ENCODE measurements around the gene AK1.
A peak's percentile ranks its signal among the peaks of the same experiment; 100 is the strongest.

The AK1 gene

DNA sequence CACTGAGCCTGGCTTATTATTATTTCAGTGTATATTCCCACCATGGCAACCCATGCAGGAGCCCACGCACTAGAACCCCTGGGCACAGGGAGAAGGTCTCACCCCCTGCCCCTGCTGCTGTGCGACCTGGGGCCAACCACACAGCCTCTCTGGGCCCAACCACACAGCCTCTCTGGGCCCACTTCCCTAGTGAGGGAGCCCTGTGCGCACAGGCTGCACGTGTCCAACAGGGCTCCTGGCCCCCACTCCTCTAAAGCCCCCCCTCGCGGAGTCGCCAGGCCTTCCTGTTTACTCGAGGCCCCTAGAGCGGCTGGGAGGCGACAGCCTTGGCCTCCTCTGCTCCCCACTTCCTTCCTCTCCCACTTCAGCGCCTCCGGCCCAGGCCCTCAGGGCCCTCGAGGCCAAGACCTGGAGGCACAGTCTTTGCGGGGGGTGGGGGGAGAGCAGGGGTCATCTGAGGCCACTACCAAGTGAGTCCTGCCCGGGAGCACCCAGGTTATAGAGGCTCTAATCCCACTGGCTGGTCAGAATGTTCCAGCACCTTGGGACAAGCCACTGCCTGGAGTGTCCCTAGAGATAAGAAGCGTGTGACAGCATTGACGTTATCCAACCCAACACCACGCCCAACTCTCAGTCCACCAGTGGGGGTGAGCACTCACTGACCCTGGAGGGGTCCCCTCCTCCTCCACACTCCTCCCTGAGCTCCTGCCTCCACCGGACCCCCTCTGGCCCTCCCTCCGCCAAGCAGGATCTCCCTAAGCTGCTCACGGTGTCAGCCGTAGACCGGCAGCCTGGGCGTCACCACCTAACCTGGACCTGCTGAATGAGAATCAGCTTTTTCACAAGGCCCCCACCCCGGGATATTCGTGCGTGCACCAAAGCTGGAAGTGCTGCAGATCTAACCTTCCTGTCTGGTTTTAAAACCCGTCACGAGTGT, 15.1 kb downstream of the AK1 start:
- Histone ChIP-seq H3K27me3 (no peaks in the 10 kb centered on the region), H3K36me3 (peaks cover 3% of the 10 kb centered on the region; the same call in 1 of the 2 replicates), H3K9me3 (no peaks in the 10 kb centered on the region), H3K4me1 (peaks cover 23% of the 10 kb centered on the region), H3K4me3 (ENCODE audit: low read depth, low read length) (no peak overlapping the region)
- TF ChIP-seq, protein P1, sequence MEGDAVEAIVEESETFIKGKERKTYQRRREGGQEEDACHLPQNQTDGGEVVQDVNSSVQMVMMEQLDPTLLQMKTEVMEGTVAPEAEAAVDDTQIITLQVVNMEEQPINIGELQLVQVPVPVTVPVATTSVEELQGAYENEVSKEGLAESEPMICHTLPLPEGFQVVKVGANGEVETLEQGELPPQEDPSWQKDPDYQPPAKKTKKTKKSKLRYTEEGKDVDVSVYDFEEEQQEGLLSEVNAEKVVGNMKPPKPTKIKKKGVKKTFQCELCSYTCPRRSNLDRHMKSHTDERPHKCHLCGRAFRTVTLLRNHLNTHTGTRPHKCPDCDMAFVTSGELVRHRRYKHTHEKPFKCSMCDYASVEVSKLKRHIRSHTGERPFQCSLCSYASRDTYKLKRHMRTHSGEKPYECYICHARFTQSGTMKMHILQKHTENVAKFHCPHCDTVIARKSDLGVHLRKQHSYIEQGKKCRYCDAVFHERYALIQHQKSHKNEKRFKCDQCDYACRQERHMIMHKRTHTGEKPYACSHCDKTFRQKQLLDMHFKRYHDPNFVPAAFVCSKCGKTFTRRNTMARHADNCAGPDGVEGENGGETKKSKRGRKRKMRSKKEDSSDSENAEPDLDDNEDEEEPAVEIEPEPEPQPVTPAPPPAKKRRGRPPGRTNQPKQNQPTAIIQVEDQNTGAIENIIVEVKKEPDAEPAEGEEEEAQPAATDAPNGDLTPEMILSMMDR (IDR thresholded peaks at IDR 0.05; ENCODE audit: low read depth, low read length), result no peak
- DNase-seq, result no peak

DNA sequence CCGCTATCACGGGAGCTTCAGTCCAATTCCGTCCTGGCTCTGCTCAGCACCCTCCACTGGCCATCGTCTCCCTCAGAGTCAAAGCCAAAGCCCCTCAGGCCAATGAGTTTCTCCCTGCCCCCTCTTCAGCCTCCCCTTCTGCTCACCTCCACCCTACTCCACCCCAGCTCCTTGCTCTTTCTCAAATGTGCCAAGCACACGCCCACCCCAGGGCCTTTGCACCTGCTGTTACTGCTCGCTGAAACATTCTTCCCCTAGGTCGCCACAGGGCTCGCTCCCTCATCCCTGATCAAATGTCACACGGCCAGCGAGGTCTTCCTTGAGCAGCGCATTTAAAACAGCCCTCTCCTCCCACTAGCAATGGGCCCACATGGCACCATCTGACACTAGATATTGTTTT, 16.7 kb downstream of the AK1 start:
- Histone ChIP-seq H3K4me3 (ENCODE audit: low read depth, low read length) (no peak overlapping the region), H3K36me3 (peaks cover under 1% of the 10 kb centered on the region; the same call in 1 of the 2 replicates), H3K27me3 (no peaks in the 10 kb centered on the region), H3K9me3 (no peaks in the 10 kb centered on the region), H3K4me1 (peaks cover 20% of the 10 kb centered on the region)
- DNase-seq, result no peak
- TF ChIP-seq, protein P1 (IDR thresholded peaks at IDR 0.05; ENCODE audit: low read depth, low read length), result no peak

DNA sequence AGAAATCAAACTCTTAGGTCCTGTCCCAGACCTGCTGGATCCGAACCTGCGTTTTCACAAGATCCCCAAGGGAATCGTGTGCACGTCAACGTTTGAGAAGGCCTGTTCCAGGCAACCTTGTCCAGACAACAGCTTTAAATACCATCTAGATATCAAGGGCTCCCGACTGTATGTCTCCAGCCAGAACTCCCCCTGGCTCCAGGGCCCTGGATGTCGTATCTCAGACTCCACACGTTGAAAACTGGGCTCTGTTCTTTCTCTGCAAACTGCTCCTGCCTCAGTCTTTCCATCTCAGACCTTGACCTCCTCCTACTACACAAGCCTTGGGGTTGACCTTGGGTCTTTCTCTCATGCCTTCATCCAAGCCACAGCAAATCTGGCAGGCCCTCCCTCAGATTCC, 17.2 kb downstream of the AK1 start:
- no peak overlapping the region for H3K4me3 ChIP-seq (ENCODE audit: low read depth, low read length)
- H3K27me3 ChIP-seq, result no peaks in the 10 kb centered on the region
- peaks cover 17% of the 10 kb centered on the region for H3K4me1 ChIP-seq
- DNase-seq, result peak; percentile 45
- H3K36me3 ChIP-seq, result no peaks in the 10 kb centered on the region
- H3K9me3 ChIP-seq, result no peaks in the 10 kb centered on the region
- TF ChIP-seq, protein P1 (IDR thresholded peaks at IDR 0.05; ENCODE audit: low read depth, low read length), result no peak

DNA sequence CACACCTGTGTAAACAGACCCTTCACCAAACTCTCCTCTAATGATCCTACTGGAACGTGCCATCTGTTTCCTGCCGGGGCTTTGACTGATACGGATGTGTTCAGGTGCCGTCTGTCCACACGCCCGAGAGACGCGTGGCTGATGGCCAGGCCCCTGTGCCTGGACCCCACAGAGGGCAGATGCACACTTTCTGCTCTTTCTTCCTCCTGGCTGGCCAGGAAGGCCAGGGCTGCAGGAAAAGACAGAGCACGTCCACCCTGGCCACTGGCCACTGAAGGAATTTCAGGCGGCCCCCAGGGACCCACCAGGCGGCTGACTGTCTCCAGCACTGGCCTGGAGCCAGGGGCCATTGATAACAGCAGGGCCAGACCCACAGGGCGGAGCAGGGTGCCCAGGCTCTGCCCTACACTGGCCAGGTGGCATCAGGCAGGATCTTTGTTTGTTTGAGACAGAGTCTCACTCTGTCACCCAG, 19.4 kb downstream of the AK1 start:
- Histone ChIP-seq H3K27me3 (no peaks in the 10 kb centered on the region), H3K4me3 (ENCODE audit: low read depth, low read length) (no peak overlapping the region), H3K36me3 (no peaks in the 10 kb centered on the region), H3K9me3 (no peaks in the 10 kb centered on the region), H3K4me1 (peaks cover 15% of the 10 kb centered on the region)
- TF ChIP-seq, protein P1 (IDR thresholded peaks at IDR 0.05; ENCODE audit: low read depth, low read length), result no peak
- peak; percentile 87 for DNase-seq

DNA sequence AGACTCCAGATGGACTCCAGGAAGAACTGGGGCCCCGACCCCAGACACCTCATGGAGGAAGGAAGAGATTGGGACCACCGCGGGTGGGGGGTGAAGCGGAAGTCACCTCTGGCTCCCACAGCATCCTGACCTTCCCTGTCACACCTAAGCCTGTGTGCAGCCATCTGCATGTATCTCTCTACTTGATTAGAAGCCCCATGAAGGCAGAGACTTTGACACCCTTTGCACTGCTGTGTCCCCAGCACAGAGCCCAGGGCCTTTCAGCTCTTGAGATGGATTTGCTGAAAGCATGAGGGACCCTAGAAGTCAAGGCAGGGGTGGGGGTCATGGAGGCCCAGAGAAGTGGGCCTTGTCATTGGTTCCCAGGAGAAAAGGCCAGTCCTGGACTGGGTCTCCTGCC, 20.2 kb downstream of the AK1 start:
- TF ChIP-seq, protein P1 (IDR thresholded peaks at IDR 0.05; ENCODE audit: low read depth, low read length), result no peak
- no peak for DNase-seq
- no peak overlapping the region for H3K4me3 ChIP-seq (ENCODE audit: low read depth, low read length)
- H3K27me3 ChIP-seq, result no peaks in the 10 kb centered on the region
- no peaks in the 10 kb centered on the region for H3K36me3 ChIP-seq
- H3K9me3 ChIP-seq, result no peaks in the 10 kb centered on the region
- peaks cover 10% of the 10 kb centered on the region for H3K4me1 ChIP-seq

DNA sequence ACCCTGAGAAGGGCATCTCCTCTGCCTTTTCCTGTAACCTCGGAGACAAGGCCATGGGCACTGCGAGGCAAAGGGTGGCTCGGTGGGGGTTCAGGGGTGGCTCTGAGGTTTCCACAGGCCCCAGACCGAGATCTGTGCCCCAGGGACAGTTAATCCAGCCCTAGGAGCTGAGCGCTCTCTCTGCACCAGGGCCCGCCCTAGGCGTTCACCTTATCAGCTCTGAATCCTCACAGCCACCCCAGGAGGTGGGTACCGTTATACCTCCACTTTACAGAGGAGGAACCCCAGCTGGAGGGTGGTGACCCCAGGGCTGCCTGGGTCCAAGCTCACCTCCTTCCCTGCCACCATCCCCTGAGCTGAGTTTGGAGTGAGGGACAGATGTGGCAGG, 20.8 kb downstream of the AK1 start:
- Histone ChIP-seq H3K4me1 (peaks cover 7% of the 10 kb centered on the region), H3K27me3 (no peaks in the 10 kb centered on the region), H3K9me3 (no peaks in the 10 kb centered on the region), H3K4me3 (ENCODE audit: low read depth, low read length) (no peak overlapping the region), H3K36me3 (no peaks in the 10 kb centered on the region)
- no peak for DNase-seq
- TF ChIP-seq, protein P1 (IDR thresholded peaks at IDR 0.05; ENCODE audit: low read depth, low read length), result no peak
